ENCODE data around the gene FSD1L.

The FSD1L gene

GRCh38 chr9:105435453-105435852 is 12.4 kb upstream of the FSD1L start:
- DNase-seq (ENCODE audit: low read depth) = no peak
- TF ChIP-seq, protein P1, sequence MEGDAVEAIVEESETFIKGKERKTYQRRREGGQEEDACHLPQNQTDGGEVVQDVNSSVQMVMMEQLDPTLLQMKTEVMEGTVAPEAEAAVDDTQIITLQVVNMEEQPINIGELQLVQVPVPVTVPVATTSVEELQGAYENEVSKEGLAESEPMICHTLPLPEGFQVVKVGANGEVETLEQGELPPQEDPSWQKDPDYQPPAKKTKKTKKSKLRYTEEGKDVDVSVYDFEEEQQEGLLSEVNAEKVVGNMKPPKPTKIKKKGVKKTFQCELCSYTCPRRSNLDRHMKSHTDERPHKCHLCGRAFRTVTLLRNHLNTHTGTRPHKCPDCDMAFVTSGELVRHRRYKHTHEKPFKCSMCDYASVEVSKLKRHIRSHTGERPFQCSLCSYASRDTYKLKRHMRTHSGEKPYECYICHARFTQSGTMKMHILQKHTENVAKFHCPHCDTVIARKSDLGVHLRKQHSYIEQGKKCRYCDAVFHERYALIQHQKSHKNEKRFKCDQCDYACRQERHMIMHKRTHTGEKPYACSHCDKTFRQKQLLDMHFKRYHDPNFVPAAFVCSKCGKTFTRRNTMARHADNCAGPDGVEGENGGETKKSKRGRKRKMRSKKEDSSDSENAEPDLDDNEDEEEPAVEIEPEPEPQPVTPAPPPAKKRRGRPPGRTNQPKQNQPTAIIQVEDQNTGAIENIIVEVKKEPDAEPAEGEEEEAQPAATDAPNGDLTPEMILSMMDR (conservative IDR thresholded peaks at IDR 0.05; ENCODE audit: low read depth, low read length) = no peak

GRCh38 chr9:105436783-105437182 is 11.1 kb upstream of the FSD1L start:
- TF ChIP-seq, protein P1 (conservative IDR thresholded peaks at IDR 0.05; ENCODE audit: low read depth, low read length) = no peak
- no peak for DNase-seq (ENCODE audit: low read depth)
- H3K4me3 ChIP-seq (ENCODE audit: low read depth, low read length) = no peak overlapping the region

More at GRCh38 chr9:105435453-105435852, 12.4 kb upstream of the FSD1L start:
- H3K4me3 ChIP-seq (ENCODE audit: low read depth, low read length) = no peak overlapping the region

DNA sequence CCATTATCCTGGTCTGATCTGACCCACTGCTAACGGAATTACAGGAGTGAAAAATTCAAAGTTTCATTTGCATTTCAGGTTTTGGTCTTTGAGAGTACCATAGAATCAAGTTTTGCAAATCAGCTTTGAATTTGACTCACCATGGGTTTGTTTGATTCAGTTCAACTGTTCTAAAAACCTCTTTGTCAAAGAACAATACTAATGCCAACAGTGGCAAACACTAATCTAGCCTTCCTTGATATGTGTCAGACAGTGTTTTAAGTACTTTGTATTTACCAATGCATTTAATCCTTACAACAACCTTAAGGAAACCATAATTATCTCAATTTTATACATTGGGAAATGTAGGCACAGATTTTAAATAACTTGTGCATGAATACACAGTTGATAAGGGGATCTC is 10.1 kb upstream of the FSD1L start:
- H3K4me3 ChIP-seq (ENCODE audit: low read depth, low read length) = no peak overlapping the region
- TF ChIP-seq, protein P1 (conservative IDR thresholded peaks at IDR 0.05; ENCODE audit: low read depth, low read length) = no peak
- no peak for DNase-seq (ENCODE audit: low read depth)

GRCh38 chr9:105438141-105438806 is 9.6 kb upstream of the FSD1L start:
- TF ChIP-seq, protein P1 (conservative IDR thresholded peaks at IDR 0.05; ENCODE audit: low read depth, low read length) = no peak
- DNase-seq (ENCODE audit: low read depth) = peak; percentile 94
- H3K4me3 ChIP-seq (ENCODE audit: low read depth, low read length) = no peak overlapping the region

DNA sequence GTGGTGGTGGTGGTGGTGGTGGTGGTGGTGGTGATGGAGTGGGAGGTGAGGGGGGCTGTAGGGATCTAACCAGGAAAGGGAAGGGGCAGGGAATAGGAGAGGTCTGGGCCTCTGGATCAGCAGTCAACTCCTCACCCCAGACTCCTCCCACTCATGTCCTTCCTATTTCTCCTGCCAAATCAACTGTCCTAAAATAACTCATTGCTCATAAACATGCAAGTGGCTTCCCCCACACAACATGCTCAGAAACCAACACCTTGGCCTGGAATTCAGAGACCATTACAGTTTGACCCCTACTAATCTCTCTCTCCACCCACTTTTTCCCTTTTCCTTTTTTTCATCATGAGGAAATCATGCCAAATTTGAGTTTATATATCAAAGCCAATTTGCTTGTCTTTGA is 8.4 kb upstream of the FSD1L start:
- DNase-seq (ENCODE audit: low read depth) = peak; percentile 76
- H3K4me3 ChIP-seq (ENCODE audit: low read depth, low read length) = no peak overlapping the region
- TF ChIP-seq, protein P1 (conservative IDR thresholded peaks at IDR 0.05; ENCODE audit: low read depth, low read length) = no peak

DNA sequence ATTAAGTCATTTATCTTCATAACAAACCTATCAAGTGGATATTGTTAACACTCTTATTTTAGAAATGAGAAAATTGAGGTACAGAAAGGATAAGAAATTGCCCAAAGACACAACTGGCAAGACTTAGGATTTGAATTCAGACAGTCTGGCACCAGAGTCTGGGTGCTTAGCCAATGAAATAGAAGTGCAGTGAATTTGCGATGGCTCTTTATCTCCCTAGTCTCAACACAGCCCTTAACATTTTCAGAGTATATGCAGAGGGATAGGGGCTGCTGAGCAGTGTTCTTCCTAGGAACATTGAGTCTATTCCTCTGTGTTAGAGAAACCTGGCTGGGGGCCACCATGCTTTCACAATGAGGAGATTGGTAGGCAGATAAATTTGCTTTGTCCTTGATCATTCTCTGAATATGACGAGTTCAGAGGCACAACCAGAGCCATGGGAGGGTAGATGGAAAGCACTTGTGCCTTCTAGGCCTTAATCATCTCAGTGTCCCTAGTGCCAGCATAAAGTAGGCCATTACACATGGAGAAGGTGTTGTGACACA is 6.1 kb upstream of the FSD1L start:
- DNase-seq (ENCODE audit: low read depth) = no peak
- H3K4me3 ChIP-seq (ENCODE audit: low read depth, low read length) = no peak overlapping the region
- TF ChIP-seq, protein P1 (conservative IDR thresholded peaks at IDR 0.05; ENCODE audit: low read depth, low read length) = no peak

DNA sequence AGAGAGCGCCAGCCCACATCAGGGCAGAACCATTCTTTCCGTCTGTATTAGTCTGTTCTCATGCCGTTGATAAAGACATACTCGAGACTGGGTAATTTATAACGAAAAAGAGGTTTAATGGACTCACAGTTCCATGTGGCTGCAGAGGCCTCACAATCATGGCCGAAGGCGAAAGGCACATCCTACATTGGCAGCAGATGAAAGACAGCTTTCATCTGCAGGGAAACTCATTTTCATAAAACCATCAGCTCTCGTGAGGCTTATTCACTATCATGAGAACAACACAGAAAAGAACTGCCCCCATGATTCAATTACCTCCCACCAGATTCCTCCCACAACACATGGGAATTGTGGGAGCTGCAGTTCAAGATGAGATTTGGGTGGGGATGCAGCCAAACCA is 4.7 kb upstream of the FSD1L start:
- H3K4me3 ChIP-seq (ENCODE audit: low read depth, low read length) = no peak overlapping the region
- TF ChIP-seq, protein P1 (conservative IDR thresholded peaks at IDR 0.05; ENCODE audit: low read depth, low read length) = no peak
- DNase-seq (ENCODE audit: low read depth) = no peak

All from choroid plexus epithelial cell (primary cell).